Measurements from ENCODE around the gene ZSWIM8. TPM values are rescaled to one million over a fixed set of nuclear protein-coding genes. Genes with fewer than 3 reads are reported as not detected.
A peak's percentile ranks its signal among the peaks of the same experiment; 100 is the strongest.

ZSWIM8 gene
- total and polyA plus RNA-seq, 8 donors: 43.4 to 325 (median 79.6) TPM

DNA sequence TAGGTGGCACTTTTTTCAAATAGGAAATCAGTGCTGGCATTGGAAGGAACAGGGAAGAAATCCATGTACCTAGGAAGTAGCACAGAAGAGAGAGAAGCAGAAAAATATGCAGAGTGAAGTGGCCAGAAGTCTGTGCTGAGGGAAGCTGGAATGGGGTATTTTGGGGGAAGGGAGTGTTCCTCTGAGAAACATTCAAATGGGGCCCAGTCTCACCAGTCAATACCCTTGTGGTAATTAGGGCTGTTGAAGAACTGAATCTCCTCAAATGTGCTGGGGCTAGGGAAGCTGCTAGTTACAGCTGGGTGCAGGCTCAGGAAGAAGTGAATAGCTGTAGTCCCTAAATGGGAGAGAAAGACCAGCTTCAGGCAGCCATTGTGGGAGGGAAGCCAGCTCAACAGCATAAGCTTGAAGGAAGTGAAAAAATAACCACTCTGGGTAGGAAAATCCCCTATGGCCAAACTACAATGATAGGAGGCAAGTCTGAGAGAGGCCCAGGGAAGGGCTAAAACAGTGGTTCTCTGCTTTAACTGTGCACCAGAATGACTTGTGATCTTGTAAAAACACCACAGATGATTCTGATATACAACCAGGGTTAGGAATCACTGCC is 18.4 kb downstream of the ZSWIM8 start:
- no peak for DNase-seq
- Histone ChIP-seq H3K4me3 (no peak overlapping the region), H3K9me3 (no peaks in the 10 kb centered on the region), H3K36me3 (peaks cover 92 to 99% (median 98%) of the 10 kb centered on the region in 4 donors), H3K27me3 (no peaks in the 10 kb centered on the region), H3K27ac (peak overlapping the region in 2 of 5 donors; percentile 0 to 9), H3K4me1 (peaks cover 4 to 39% (median 25%) of the 10 kb centered on the region in 4 donors)
- intact Hi-C loops (cut with DNase I; ENCODE audit: low total_unique reads): no loop called here
- TF ChIP-seq POLR2AphosphoS5 (IDR thresholded peaks at IDR 0.05) (no peak), EP300 (IDR thresholded peaks at IDR 0.05) (no peak), POLR2A (IDR thresholded peaks at IDR 0.05) (no peak)
- TF ChIP-seq, protein P1, sequence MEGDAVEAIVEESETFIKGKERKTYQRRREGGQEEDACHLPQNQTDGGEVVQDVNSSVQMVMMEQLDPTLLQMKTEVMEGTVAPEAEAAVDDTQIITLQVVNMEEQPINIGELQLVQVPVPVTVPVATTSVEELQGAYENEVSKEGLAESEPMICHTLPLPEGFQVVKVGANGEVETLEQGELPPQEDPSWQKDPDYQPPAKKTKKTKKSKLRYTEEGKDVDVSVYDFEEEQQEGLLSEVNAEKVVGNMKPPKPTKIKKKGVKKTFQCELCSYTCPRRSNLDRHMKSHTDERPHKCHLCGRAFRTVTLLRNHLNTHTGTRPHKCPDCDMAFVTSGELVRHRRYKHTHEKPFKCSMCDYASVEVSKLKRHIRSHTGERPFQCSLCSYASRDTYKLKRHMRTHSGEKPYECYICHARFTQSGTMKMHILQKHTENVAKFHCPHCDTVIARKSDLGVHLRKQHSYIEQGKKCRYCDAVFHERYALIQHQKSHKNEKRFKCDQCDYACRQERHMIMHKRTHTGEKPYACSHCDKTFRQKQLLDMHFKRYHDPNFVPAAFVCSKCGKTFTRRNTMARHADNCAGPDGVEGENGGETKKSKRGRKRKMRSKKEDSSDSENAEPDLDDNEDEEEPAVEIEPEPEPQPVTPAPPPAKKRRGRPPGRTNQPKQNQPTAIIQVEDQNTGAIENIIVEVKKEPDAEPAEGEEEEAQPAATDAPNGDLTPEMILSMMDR (IDR thresholded peaks at IDR 0.05): no peak

DNA sequence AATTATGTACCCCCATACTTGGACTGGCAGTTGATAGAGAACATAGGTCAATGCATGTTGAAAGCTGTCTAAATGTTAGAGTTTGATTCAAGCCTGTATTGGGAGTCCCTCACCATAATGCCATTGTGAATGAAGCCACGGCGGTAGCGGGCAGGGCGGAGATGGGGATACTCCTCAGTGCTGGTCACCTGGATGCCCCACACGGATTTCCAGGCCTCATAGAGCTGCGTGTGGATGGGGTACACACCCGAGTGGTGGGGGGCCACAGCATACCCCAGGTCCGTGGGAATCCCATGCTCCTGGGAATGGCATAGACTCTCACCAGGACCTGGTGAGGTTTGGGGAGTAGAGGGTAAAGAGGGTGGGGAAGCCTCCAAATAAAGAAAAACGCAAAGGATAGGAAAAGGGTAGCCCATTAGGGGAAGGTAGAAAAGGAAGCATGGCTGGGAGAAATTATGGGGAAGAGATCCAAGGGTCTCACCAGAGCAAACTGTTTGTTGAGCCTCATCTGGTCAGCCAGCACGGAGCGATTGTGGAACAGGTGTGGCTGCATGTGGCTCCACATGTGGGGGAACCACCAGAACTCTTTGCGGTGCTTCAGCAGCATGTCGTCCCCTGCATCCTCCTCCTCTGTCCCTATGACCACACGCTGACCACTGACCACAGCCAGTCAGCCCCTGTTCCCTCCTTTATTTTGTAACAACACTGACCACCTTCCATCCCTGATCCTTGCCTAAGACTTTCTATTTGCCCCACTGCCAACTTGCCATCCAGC is 21.0 kb downstream of the ZSWIM8 start:
- H3K27me3 ChIP-seq: no peaks in the 10 kb centered on the region
- WGBS, 5 donors: 90 to 94% (median 92%) methylated on average over 14 of the region's 14 CpGs
- peaks cover 15 to 60% (median 43%) of the 10 kb centered on the region in 4 donors for H3K4me1 ChIP-seq
- no peaks in the 10 kb centered on the region for H3K9me3 ChIP-seq
- no peak overlapping the region for H3K27ac ChIP-seq
- TF ChIP-seq POLR2A (IDR thresholded peaks at IDR 0.05): no peak
- intact Hi-C loops (cut with DNase I; ENCODE audit: low total_unique reads): no loop called here
- H3K36me3 ChIP-seq: peaks cover 69 to 79% (median 72%) of the 10 kb centered on the region in 4 donors
- DNase-seq: no peak
- H3K4me3 ChIP-seq: peak overlapping the region in 1 of 4 donors; percentile 8

DNA sequence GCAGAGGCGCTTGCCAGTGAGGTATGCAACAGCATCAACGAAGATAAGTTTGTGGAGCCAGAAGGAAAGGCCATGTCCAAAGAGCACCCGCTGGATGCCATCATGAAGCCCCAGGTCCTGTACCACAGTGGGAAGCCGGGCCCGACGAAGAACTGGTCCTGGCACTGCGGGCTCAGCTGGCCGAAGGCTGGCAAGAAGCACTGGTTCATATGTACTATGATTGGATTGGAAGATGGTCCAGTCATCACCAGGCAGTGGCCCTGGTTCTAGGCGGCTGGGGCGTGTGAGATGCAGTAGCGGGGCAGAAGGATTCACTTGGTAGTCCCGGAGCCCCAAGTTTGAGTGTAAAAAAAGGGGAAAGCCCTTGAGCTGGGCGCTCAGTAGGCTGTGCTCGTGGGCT is 22.1 kb downstream of the ZSWIM8 start:
- TF ChIP-seq POLR2AphosphoS5 (IDR thresholded peaks at IDR 0.05): no peak
- TF ChIP-seq EP300 (IDR thresholded peaks at IDR 0.05): no peak
- TF ChIP-seq, protein P1 (IDR thresholded peaks at IDR 0.05): no peak
- no peak for TF ChIP-seq POLR2A (IDR thresholded peaks at IDR 0.05)
- DNase-seq: no peak
- H3K9me3 ChIP-seq: no peaks in the 10 kb centered on the region
- intact Hi-C loops (cut with DNase I; ENCODE audit: low total_unique reads): no loop called here
- H3K4me3 ChIP-seq: peak overlapping the region in 2 of 4 donors; percentile 8 to 13
- H3K27ac ChIP-seq: no peak overlapping the region
- no peaks in the 10 kb centered on the region for H3K27me3 ChIP-seq
- 94 to 98% (median 95%) methylated on average over 14 of the region's 14 CpGs for WGBS, 5 donors
- H3K4me1 ChIP-seq: peaks cover 13 to 63% (median 43%) of the 10 kb centered on the region in 4 donors
- H3K36me3 ChIP-seq: peaks cover 58 to 68% (median 61%) of the 10 kb centered on the region in 4 donors

DNA sequence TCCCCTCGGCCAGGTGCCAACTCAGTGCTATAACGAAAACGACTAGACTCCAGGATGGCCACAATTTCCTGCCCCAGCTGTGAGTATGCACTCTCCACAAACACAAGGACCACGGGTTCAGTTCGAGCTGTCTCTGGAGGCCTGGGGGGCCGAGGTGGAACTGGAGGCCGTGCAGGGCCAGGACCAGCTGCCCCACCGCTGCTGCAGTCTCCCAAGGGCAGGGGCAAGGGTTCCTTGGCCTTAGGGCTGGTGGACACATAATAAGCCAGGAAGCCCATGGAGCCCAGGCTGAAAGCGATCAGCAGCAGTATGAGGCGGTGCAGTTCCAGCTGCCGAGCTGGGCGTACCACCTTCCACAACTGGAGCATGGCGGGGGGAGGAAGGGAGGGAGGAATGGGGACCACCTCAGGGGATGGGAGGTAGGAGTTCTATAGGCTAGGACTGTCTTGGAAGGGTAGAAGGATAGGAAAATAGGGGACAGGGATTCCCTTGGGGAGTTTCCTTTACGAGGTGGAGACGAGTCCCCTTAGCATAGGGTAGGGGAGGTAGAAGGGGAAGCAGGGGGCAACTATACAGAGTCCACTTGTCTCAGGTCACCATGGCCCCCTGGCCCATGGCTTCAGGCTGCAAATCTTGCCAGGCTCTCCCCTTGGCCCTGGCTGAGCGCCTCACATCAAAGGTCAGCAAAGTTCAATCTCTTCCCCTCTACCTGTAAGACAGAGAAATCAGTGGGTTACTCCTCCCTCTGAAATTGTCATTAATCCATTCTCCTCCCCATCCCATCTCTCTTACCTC is 22.8 kb downstream of the ZSWIM8 start:
- DNase-seq: no peak
- Histone ChIP-seq H3K27me3 (no peaks in the 10 kb centered on the region), H3K27ac (no peak overlapping the region), H3K36me3 (peaks cover 51 to 62% (median 57%) of the 10 kb centered on the region in 4 donors), H3K4me3 (peak overlapping the region in 1 of 4 donors; percentile 8), H3K4me1 (peaks cover 10 to 57% (median 38%) of the 10 kb centered on the region in 4 donors), H3K9me3 (no peaks in the 10 kb centered on the region)
- TF ChIP-seq POLR2A (IDR thresholded peaks at IDR 0.05) (no peak), EP300 (IDR thresholded peaks at IDR 0.05) (no peak), POLR2AphosphoS5 (IDR thresholded peaks at IDR 0.05) (no peak)
- TF ChIP-seq, protein P1 (IDR thresholded peaks at IDR 0.05): no peak
- 81 to 92% (median 90%) methylated on average over 14 to 16 of the region's 16 CpGs for WGBS, 5 donors
- intact Hi-C loops (cut with DNase I; ENCODE audit: low total_unique reads): no loop called here

Measured in stomach (tissue), 9 donors.